HFFc6 (cell line): ENCODE measurements around the gene THSD4. TPM values are rescaled to one million over a fixed set of nuclear protein-coding genes. Genes with fewer than 3 reads are reported as not detected.
A peak's percentile ranks its signal among the peaks of the same experiment; 100 is the strongest.

Source experiments
- DNase-seq: peaks from one replicate; pipeline ENCODE4 v3.0.0-alpha.2; 2018
- H3K27ac Mint-ChIP-seq: 2 replicates; pipeline ENCODE4 v1.8.0; 2020; ENCODE audit warnings: mild to moderate bottlenecking, mixed read lengths
- H3K27me3 Mint-ChIP-seq: 2 replicates; pipeline ENCODE4 v1.8.0; 2021; ENCODE audit warnings: mild to moderate bottlenecking, moderate library complexity, mixed read lengths; ENCODE audit not compliant: insufficient read depth
- H3K36me3 Mint-ChIP-seq: 2 replicates; pipeline ENCODE4 v1.8.0; 2021; ENCODE audit warnings: low read depth, mixed read lengths
- H3K4me1 Mint-ChIP-seq: 2 replicates; pipeline ENCODE4 v1.8.0; 2020; ENCODE audit warnings: low read depth, mixed read lengths
- H3K4me3 Mint-ChIP-seq: 2 replicates; pipeline ENCODE4 v1.8.0; 2020; ENCODE audit warnings: mild to moderate bottlenecking, moderate library complexity, mixed read lengths
- H3K9me3 Mint-ChIP-seq: 2 replicates; pipeline ENCODE4 v1.8.0; 2020; ENCODE audit warnings: mild to moderate bottlenecking, mixed read lengths
- CTCF ChIP-seq: fragments of 200-600 bp; sonication (generic); IDR thresholded peaks from 2 replicates; pipeline ENCODE4 v1.5.0; 2021; ENCODE audit warnings: antibody characterized with exemption, mild to moderate bottlenecking
- total RNA-seq, 6 experiments: library from RNA; stranded (reverse); fragmentation: NEBNext Ultra II Directional; extraction: Animal tissue kit (Norgen Biotek cat#: 25700); gene quantifications; 2 replicates in 1 of 6; 3 replicates in 5 of 6; pipeline ENCODE4 v1.2.3, GENCODE V29; 2021

THSD4 gene
- total RNA-seq, 6 experiments from 2014 or later: 32.7 to 39.1 (median 36.4) TPM

GRCh38 chr15:71739355-71739754 lies 624.1 kb downstream of the THSD4 start:
- H3K9me3 Mint-ChIP-seq: no peaks in the 10 kb centered on the region
- H3K36me3 Mint-ChIP-seq: no peaks in the 10 kb centered on the region
- H3K4me3 Mint-ChIP-seq: no peak overlapping the region
- no peak overlapping the region for H3K27ac Mint-ChIP-seq
- TF ChIP-seq CTCF: no peak
- peaks cover 10% of the 10 kb centered on the region for H3K4me1 Mint-ChIP-seq
- no peaks in the 10 kb centered on the region for H3K27me3 Mint-ChIP-seq
- no peak for DNase-seq

GRCh38 chr15:71742964-71743363 lies 627.7 kb downstream of the THSD4 start:
- H3K4me1 Mint-ChIP-seq: peaks cover 28% of the 10 kb centered on the region
- no peak overlapping the region for H3K27ac Mint-ChIP-seq
- no peak for DNase-seq
- no peak for TF ChIP-seq CTCF
- no peaks in the 10 kb centered on the region for H3K36me3 Mint-ChIP-seq
- H3K27me3 Mint-ChIP-seq: peaks cover 6% of the 10 kb centered on the region; the same call in 1 of the 2 replicates
- H3K9me3 Mint-ChIP-seq: no peaks in the 10 kb centered on the region
- no peak overlapping the region for H3K4me3 Mint-ChIP-seq

GRCh38 chr15:71743861-71744382 lies 628.7 kb downstream of the THSD4 start:
- Mint-ChIP-seq H3K27ac (peak overlapping the region; percentile 5; the same call in 1 of the 2 replicates), H3K27me3 (peaks cover 6% of the 10 kb centered on the region; the same call in 1 of the 2 replicates)
- DNase-seq: peak; percentile 46

GRCh38 chr15:71746719-71747118 lies 631.4 kb downstream of the THSD4 start:
- no peak for DNase-seq
- Mint-ChIP-seq H3K27ac (no peak overlapping the region; the same call in 1 of the 2 replicates), H3K27me3 (peaks cover 6% of the 10 kb centered on the region; the same call in 1 of the 2 replicates), H3K4me1 (peaks cover 52% of the 10 kb centered on the region), H3K9me3 (no peaks in the 10 kb centered on the region), H3K4me3 (no peak overlapping the region), H3K36me3 (peaks cover 19% of the 10 kb centered on the region)
- no peak for TF ChIP-seq CTCF

More at GRCh38 chr15:71743861-71744382, 628.7 kb downstream of the THSD4 start:
- TF ChIP-seq CTCF: peak; percentile 95
- Mint-ChIP-seq H3K36me3 (peaks cover 8% of the 10 kb centered on the region), H3K4me1 (peaks cover 37% of the 10 kb centered on the region), H3K4me3 (no peak overlapping the region), H3K9me3 (no peaks in the 10 kb centered on the region)

GRCh38 chr15:71747128-71748083 lies 632.1 kb downstream of the THSD4 start:
- Mint-ChIP-seq H3K9me3 (no peaks in the 10 kb centered on the region), H3K4me3 (peak overlapping the region; percentile 53), H3K36me3 (peaks cover 19% of the 10 kb centered on the region), H3K4me1 (peaks cover 59% of the 10 kb centered on the region), H3K27me3 (peaks cover 6% of the 10 kb centered on the region; the same call in 1 of the 2 replicates), H3K27ac (peak overlapping the region; percentile 74)
- TF ChIP-seq CTCF: no peak
- peak; percentile 93 for DNase-seq
